ENCODE results near the gene IFT57.
"Not testable (repeated sequence)": the region's sequence is repeated elsewhere in the genome, so short reads cannot be mapped to it uniquely, and the experiment has no call there.

Gene IFT57

GRCh38 chr3:108221911-108222852 is at the start of gene IFT57:
IFT57 (minus strand) TSS chr3:108222424; CDS start chr3:108222322, 102 bp downstream.
- DNase-seq = peak; percentile 54 to 99 (median 97)

- no peak for DNase-seq
Measured at GRCh38 chr3:108271626-108272025, 49.4 kb upstream of the IFT57 start.

- DNase-seq = not testable (repeated sequence)
Measured at GRCh38 chr3:108268235-108268634, 46.0 kb upstream of the IFT57 start.

GRCh38 chr3:108264534-108265298 is 42.5 kb upstream of the IFT57 start:
- not testable (repeated sequence) for DNase-seq

GRCh38 chr3:108255131-108255530 is 32.9 kb upstream of the IFT57 start:
- DNase-seq = no peak

GRCh38 chr3:108251844-108252243 is 29.6 kb upstream of the IFT57 start:
- DNase-seq = no peak

GRCh38 chr3:108251265-108251664 is 29.0 kb upstream of the IFT57 start:
- DNase-seq = no peak

GRCh38 chr3:108250626-108251025 is 28.4 kb upstream of the IFT57 start:
- DNase-seq = no peak

GRCh38 chr3:108243243-108243642 is 21.0 kb upstream of the IFT57 start:
- no peak for DNase-seq

- DNase-seq = no peak
Measured at GRCh38 chr3:108242776-108243175, 20.6 kb upstream of the IFT57 start.

GRCh38 chr3:108241721-108242120 is 19.5 kb upstream of the IFT57 start:
- DNase-seq = no peak

- no peak for DNase-seq
Measured at GRCh38 chr3:108241146-108241545, 18.9 kb upstream of the IFT57 start.

- no peak for DNase-seq
Measured at GRCh38 chr3:108239082-108239481, 16.9 kb upstream of the IFT57 start.

- DNase-seq = no peak
Measured at GRCh38 chr3:108235290-108235689, 13.1 kb upstream of the IFT57 start.

- DNase-seq = no peak
Measured at GRCh38 chr3:108234387-108234957, 12.2 kb upstream of the IFT57 start.

GRCh38 chr3:108228286-108228685 is 6.1 kb upstream of the IFT57 start:
- no peak for DNase-seq

- no peak for DNase-seq
Measured at GRCh38 chr3:108227131-108227530, 4.9 kb upstream of the IFT57 start.

GRCh38 chr3:108225221-108225620 is 3.0 kb upstream of the IFT57 start:
- DNase-seq = no peak

- DNase-seq = peak in 3 of 56 donors; percentile 5 to 14 (median 12)
Measured at GRCh38 chr3:108223928-108224327, 1.7 kb upstream of the IFT57 start.

- DNase-seq = no peak
Measured at GRCh38 chr3:108222853-108223565, 785 bp upstream of the IFT57 start.

GRCh38 chr3:108221393-108221792 is 831 bp downstream of the IFT57 start:
- DNase-seq = no peak
